ENCODE measurements around the gene ZNF662.
"Not testable (repeated sequence)": the region's sequence is repeated elsewhere in the genome, so short reads cannot be mapped to it uniquely, and the experiment has no call there.

Gene ZNF662

GRCh38 chr3:42906070-42906847 is at the start of gene ZNF662:
ZNF662 (plus strand) TSS chr3:42906142; CDS start chr3:42908115, 1,973 bp downstream.
- no peak for DNase-seq (ENCODE audit: low spot score)

- no peak for DNase-seq (ENCODE audit: low spot score)
Observed at GRCh38 chr3:42856544-42856943, 49.4 kb upstream of the ZNF662 start.

GRCh38 chr3:42864321-42864950 is 41.5 kb upstream of the ZNF662 start:
- no peak for DNase-seq (ENCODE audit: low spot score)

GRCh38 chr3:42865256-42865655 is 40.7 kb upstream of the ZNF662 start:
- DNase-seq (ENCODE audit: low spot score), result no peak

- DNase-seq (ENCODE audit: low spot score), result no peak
Observed at GRCh38 chr3:42867138-42867537, 38.8 kb upstream of the ZNF662 start.

- peak; percentile 19 for DNase-seq (ENCODE audit: low spot score)
Observed at GRCh38 chr3:42868841-42869240, 37.1 kb upstream of the ZNF662 start.

GRCh38 chr3:42871592-42872196 is 34.2 kb upstream of the ZNF662 start:
- DNase-seq (ENCODE audit: low spot score), result peak; percentile 13

GRCh38 chr3:42872718-42873117 is 33.2 kb upstream of the ZNF662 start:
- peak; percentile 6 for DNase-seq (ENCODE audit: low spot score)

- no peak for DNase-seq (ENCODE audit: low spot score)
Observed at GRCh38 chr3:42873221-42873982, 32.5 kb upstream of the ZNF662 start.

GRCh38 chr3:42874749-42875148 is 31.2 kb upstream of the ZNF662 start:
- no peak for DNase-seq (ENCODE audit: low spot score)

GRCh38 chr3:42875325-42876151 is 30.4 kb upstream of the ZNF662 start, which contains the start of gene CYP8B1:
CYP8B1 (minus strand) TSS chr3:42875879; CDS start chr3:42875816, 63 bp downstream.
- no peak for DNase-seq (ENCODE audit: low spot score)

- DNase-seq (ENCODE audit: low spot score), result no peak
Observed at GRCh38 chr3:42876401-42876800, 29.5 kb upstream of the ZNF662 start.

GRCh38 chr3:42876940-42877720 is 28.8 kb upstream of the ZNF662 start:
- DNase-seq (ENCODE audit: low spot score), result no peak

GRCh38 chr3:42877881-42878280 is 28.1 kb upstream of the ZNF662 start:
- no peak for DNase-seq (ENCODE audit: low spot score)

- no peak for DNase-seq (ENCODE audit: low spot score)
Observed at GRCh38 chr3:42880183-42880582, 25.8 kb upstream of the ZNF662 start.

- peak; percentile 91 for DNase-seq (ENCODE audit: low spot score)
Observed at GRCh38 chr3:42880601-42881451, 25.1 kb upstream of the ZNF662 start.

- DNase-seq (ENCODE audit: low spot score), result not testable (repeated sequence)
Observed at GRCh38 chr3:42883251-42883930, 22.6 kb upstream of the ZNF662 start.

GRCh38 chr3:42884324-42884723 is 21.6 kb upstream of the ZNF662 start:
- no peak for DNase-seq (ENCODE audit: low spot score)

- DNase-seq (ENCODE audit: low spot score), result no peak
Observed at GRCh38 chr3:42886294-42886822, 19.6 kb upstream of the ZNF662 start.

All from ecto neural progenitor cell (in vitro differentiated cells).